Measurements from ENCODE around the gene EME2. TPM values are rescaled to one million over a fixed set of nuclear protein-coding genes. Genes with fewer than 3 reads are reported as not detected.
A peak's percentile ranks its signal among the peaks of the same experiment; 100 is the strongest.

The EME2 gene
- total and polyA plus RNA-seq, 2 of the 13 experiments (the other 11 are each of a cell fraction or from before 2014, with no cell fraction given): 4.4 to 7.6 TPM

- TF ChIP-seq ZBTB14 (CRISPR knock-in tag; IDR thresholded peaks at IDR 0.05) (no peak), PHF20 (CRISPR knock-in tag; IDR thresholded peaks at IDR 0.05) (no peak), ZNF431 (CRISPR knock-in tag; IDR thresholded peaks at IDR 0.05; ENCODE audit: borderline replicate concordance, low read depth) (no peak), SAP130 (CRISPR knock-in tag; IDR thresholded peaks at IDR 0.05; ENCODE audit: low read depth) (no peak), ZNF513 (CRISPR knock-in tag; conservative IDR thresholded peaks at IDR 0.05) (no peak), NR3C1 (CRISPR knock-in tag; IDR thresholded peaks at IDR 0.05) (no peak), ZNF589 (CRISPR knock-in tag; conservative IDR thresholded peaks at IDR 0.05) (no peak), HNRNPL (IDR thresholded peaks at IDR 0.05; ENCODE audit: low read depth, low read length) (no peak), TBL1XR1 (IDR thresholded peaks at IDR 0.05; ENCODE audit: borderline replicate concordance, low read length, partially characterized antibody) (no peak), SNAI1 (CRISPR knock-in tag; IDR thresholded peaks at IDR 0.05; ENCODE audit: borderline replicate concordance) (no peak), DMAP1 (CRISPR knock-in tag; IDR thresholded peaks at IDR 0.05) (no peak), ZNF770 (CRISPR knock-in tag; IDR thresholded peaks at IDR 0.05) (peak; percentile 68; the same call in 1 of the 2 replicates), ZNF784 (CRISPR knock-in tag; IDR thresholded peaks at IDR 0.05; ENCODE audit: borderline replicate concordance) (no peak), GABPA (IDR thresholded peaks at IDR 0.05; ENCODE audit: low read depth, low read length) (no peak), GABPA (CRISPR knock-in tag; IDR thresholded peaks at IDR 0.05; ENCODE audit: low read depth) (no peak), PHF8 (CRISPR knock-in tag; IDR thresholded peaks at IDR 0.05) (0 out of 2 replicates have a peak, but pooled peaks have one; percentile 13), TEAD3 (CRISPR knock-in tag; optimal IDR thresholded peaks at IDR 0.05; ENCODE audit: borderline replicate concordance) (no peak), POLR2AphosphoS5 (IDR thresholded peaks at IDR 0.05; ENCODE audit: low read depth, low read length) (0 out of 2 replicates have a peak, but pooled peaks have one; percentile 16), BATF2 (CRISPR knock-in tag; IDR thresholded peaks at IDR 0.05) (no peak), ZNF510 (CRISPR knock-in tag; IDR thresholded peaks at IDR 0.05; ENCODE audit: low read depth) (no peak), CC2D1A (CRISPR knock-in tag; IDR thresholded peaks at IDR 0.05) (no peak)
- TF ChIP-seq, protein P1, sequence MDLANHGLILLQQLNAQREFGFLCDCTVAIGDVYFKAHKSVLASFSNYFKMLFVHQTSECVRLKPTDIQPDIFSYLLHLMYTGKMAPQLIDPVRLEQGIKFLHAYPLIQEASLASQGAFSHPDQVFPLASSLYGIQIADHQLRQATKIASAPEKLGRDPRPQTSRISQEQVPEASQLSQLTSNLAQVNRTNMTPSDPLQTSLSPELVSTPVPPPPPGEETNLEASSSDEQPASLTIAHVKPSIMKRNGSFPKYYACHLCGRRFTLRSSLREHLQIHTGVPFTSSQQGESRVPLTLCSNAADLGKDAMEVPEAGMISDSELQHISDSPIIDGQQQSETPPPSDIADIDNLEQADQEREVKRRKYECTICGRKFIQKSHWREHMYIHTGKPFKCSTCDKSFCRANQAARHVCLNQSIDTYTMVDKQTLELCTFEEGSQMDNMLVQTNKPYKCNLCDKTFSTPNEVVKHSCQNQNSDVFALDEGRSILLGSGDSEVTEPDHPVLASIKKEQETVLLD (CRISPR knock-in tag; IDR thresholded peaks at IDR 0.05; ENCODE audit: low read depth): no peak
Observed at GRCh38 chr16:1771188-1771863, 1.3 kb upstream of the EME2 start, which contains the start of gene NME3 (continued).

Data from HepG2 (cell line).